Activated naive CD8-positive, alpha-beta T cell treated with anti-CD3 and anti-CD28 coated beads, Interleukin-2, amount 50 U/mL, for 24 hours (primary cell): ENCODE data around the gene PPEF1.

Experiments used
- ATAC-seq: fragments of 150-1000 bp; cut with Tn5 transposase; one replicate; pipeline ENCODE4 v1.10.0; 2021
- DNase-seq: peaks from one replicate; pipeline ENCODE4 v3.0.0; 2021
- H3K27ac Mint-ChIP-seq: one replicate; pipeline ENCODE4 v1.8.0; 2021; ENCODE audit warnings: mild to moderate bottlenecking, mixed read lengths
- H3K27me3 Mint-ChIP-seq: one replicate; pipeline ENCODE4 v1.8.0; 2021; ENCODE audit warnings: mixed read lengths
- H3K36me3 Mint-ChIP-seq: one replicate; pipeline ENCODE4 v1.8.0; 2021; ENCODE audit warnings: low read depth, mixed read lengths
- H3K4me1 Mint-ChIP-seq: one replicate; pipeline ENCODE4 v1.8.0; 2021; ENCODE audit warnings: mixed read lengths
- H3K4me3 Mint-ChIP-seq: one replicate; pipeline ENCODE4 v1.8.0; 2021; ENCODE audit warnings: mild to moderate bottlenecking, moderate library complexity, mixed read lengths
- H3K9me3 Mint-ChIP-seq: one replicate; pipeline ENCODE4 v1.8.0; 2021; ENCODE audit warnings: mixed read lengths

Gene PPEF1

DNA sequence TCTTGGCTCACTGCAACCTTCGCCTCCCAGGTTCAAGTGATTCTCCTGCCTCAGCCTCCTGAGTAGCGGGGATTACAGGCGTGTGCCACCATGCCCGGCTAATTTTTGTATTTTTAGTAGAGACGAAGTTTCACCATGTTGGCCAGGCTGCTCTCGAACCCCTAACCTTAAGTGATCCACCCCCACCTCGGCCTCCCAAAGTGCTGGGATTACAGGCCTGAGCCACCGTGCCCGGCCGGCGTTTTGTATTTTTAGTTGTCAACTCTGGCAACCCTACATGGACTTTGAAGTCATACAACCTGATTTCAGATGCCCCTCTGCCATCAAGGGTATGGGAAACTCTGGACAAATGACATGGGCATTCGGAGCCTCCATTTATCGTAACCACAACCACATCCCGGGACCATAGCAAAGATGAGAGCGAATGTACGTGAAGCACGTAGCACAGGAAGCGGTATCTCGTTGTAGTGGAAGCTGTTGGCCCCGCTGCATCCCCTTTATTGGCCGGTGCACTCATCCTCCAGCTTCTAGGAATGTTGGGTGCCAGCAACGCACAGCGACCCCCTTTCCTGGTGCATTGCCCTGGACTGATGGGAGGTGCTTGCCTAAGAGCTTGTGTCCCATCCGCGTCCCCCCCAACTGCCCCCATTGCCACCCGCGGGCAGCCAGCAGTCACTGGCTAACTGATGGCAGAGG lies 167.3 kb downstream of the PPEF1 start:
- DNase-seq (no peak), ATAC-seq (no peak)
- Mint-ChIP-seq H3K27ac (no peak overlapping the region), H3K36me3 (no peaks in the 10 kb centered on the region), H3K9me3 (no peaks in the 10 kb centered on the region), H3K4me1 (peaks cover 11% of the 10 kb centered on the region), H3K27me3 (peaks cover 3% of the 10 kb centered on the region), H3K4me3 (no peak overlapping the region)

DNA sequence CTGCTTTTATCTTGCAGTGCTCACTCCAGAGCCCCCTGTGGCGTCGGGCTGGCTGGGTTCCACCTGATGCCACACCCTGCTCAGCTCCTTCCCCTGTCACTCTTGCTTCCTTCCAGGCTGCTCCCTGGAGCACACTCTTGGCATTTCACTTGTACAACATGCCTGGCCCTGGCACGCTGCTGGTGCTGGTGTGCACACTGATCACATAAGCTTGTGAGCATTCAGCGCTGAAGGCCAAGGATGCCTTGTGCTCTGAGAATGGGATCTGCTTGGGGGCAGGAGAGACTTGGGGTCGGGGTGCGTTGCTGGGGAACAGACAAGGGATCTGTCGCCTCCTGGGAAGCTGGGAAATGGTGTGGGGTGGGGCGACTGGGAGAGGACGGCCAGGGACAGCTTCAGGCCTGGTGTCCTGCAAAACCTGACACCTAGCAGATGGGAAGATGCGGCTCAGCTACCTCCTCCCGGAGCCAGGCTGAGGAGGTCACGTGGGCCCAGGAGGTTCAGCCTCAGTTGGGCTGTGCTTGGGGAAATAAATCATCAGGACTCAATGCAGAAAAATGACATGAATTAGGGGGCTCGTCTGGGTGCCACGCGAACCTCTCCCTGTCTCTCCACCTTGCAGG lies 167.9 kb downstream of the PPEF1 start:
- Mint-ChIP-seq H3K9me3 (no peaks in the 10 kb centered on the region), H3K27ac (no peak overlapping the region), H3K27me3 (peaks cover 3% of the 10 kb centered on the region), H3K4me1 (peaks cover 11% of the 10 kb centered on the region), H3K4me3 (no peak overlapping the region), H3K36me3 (no peaks in the 10 kb centered on the region)
- DNase-seq (no peak), ATAC-seq (no peak)

- Mint-ChIP-seq H3K4me1 (peaks cover 11% of the 10 kb centered on the region), H3K27ac (no peak overlapping the region), H3K4me3 (no peak overlapping the region), H3K9me3 (no peaks in the 10 kb centered on the region), H3K27me3 (peaks cover 3% of the 10 kb centered on the region), H3K36me3 (no peaks in the 10 kb centered on the region)
- ATAC-seq (no peak), DNase-seq (no peak)
These were observed 170.0 kb downstream of the PPEF1 start for GRCh38 chrX:18877469-18877868.
